ENCODE results near the gene MYADM.

- TF ChIP-seq SUZ12 (IDR thresholded peaks at IDR 0.05; ENCODE audit: extremely low read depth, insufficient read depth, insufficient read length) (no peak), ZNF274 (IDR thresholded peaks at IDR 0.05; ENCODE audit: low read depth, low read length) (no peak), YY1 (IDR thresholded peaks at IDR 0.05; ENCODE audit: insufficient read depth, insufficient read length) (no peak)
Measured at GRCh38 chr19:53864308-53864836, 3.3 kb upstream of the MYADM start.

All from NT2/D1 (cell line).